Mucosa of descending colon (tissue), 3 donors: ENCODE data around the gene TOP1. TPM values are rescaled to one million over a fixed set of nuclear protein-coding genes. Genes with fewer than 3 reads are reported as not detected.
A peak's percentile ranks its signal among the peaks of the same experiment; 100 is the strongest.

Source experiments
- ATAC-seq: fragments of 200-7000 bp; cut with Tn5 transposase; one replicate; pipeline ENCODE4 v1.9.1; 2020; ENCODE audit warnings: mild to moderate bottlenecking, moderate library complexity
- DNase-seq, 3 donors: peaks; one replicate each; pipeline ENCODE4 v3.0.0-alpha.2; 2020
- H3K36me3 ChIP-seq: fragments of 200-600 bp; one replicate; pipeline ENCODE4 v1.8.0; 2021; ENCODE audit warnings: low read depth, mild to moderate bottlenecking
- H3K4me1 ChIP-seq: fragments of 200-600 bp; one replicate; pipeline ENCODE4 v1.8.0; 2021; ENCODE audit warnings: low read depth, mild to moderate bottlenecking
- H3K4me3 ChIP-seq: fragments of 200-600 bp; one replicate; pipeline ENCODE4 v1.8.0; 2021; ENCODE audit warnings: mild to moderate bottlenecking
- H3K9me3 ChIP-seq: fragments of 200-600 bp; one replicate; pipeline ENCODE4 v1.8.0; 2021; ENCODE audit warnings: mild to moderate bottlenecking
- intact Hi-C, 2 donors: fragments of 100-400 bp; cut with DNase I in 1 of 2; cut with micrococcal nuclease in 1 of 2; formaldehyde crosslinking; loops; one replicate each; pipeline versions ENCODE4 v1.11.0 to v1.11.1; 2022; cut with DNase I, micrococcal nuclease
- total RNA-seq, 3 donors: library from RNA; stranded (reverse); fragmentation: NEBNext Ultra II Directional in 2 of 3; extraction: Animal tissue kit (Norgen Biotek cat#: 25700) in 2 of 3; gene quantifications; one replicate each; pipeline versions ENCODE4 v1.2.1 to v1.2.4, GENCODE V29; 2021 to 2023
- TF ChIP-seq, protein P1 (sequence below): fragments of 200-600 bp; IDR thresholded peaks from one replicate; pipeline ENCODE4 v1.8.0; 2022; ENCODE audit warnings: antibody characterized with exemption, mild to moderate bottlenecking
- donor health status: DM: no; HTN: no; CAD: no; lungs with moderate emphysema.
- donor health status: DM: no; HTN: no; CAD: no.
- donor health status: DM: no; HTN: yes; CAD: no.

Gene TOP1
- total RNA-seq, 3 donors from 2014 or later, result 51.8 to 60.0 (median 57.7) TPM

DNA sequence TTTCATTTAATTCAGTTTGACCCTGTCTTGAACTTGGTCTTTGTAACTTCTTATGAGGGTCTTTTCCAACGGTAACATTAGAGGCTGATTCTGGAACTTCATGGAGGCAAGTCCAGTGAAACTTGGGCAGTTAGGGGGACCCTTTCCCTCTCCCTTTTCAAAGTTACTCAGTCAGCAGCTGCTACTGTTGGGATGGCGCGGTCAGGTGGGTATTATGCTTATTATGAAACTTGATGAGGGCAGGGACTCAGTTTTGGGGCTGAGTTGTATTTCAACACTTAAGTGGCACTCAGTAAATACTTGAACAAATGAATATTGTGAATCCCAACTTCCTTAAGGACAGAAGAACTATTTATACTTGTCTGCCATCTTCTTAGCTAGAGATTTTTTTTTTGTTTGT is 20.8 kb downstream of the TOP1 start:
- H3K4me3 ChIP-seq, result no peak overlapping the region

DNA sequence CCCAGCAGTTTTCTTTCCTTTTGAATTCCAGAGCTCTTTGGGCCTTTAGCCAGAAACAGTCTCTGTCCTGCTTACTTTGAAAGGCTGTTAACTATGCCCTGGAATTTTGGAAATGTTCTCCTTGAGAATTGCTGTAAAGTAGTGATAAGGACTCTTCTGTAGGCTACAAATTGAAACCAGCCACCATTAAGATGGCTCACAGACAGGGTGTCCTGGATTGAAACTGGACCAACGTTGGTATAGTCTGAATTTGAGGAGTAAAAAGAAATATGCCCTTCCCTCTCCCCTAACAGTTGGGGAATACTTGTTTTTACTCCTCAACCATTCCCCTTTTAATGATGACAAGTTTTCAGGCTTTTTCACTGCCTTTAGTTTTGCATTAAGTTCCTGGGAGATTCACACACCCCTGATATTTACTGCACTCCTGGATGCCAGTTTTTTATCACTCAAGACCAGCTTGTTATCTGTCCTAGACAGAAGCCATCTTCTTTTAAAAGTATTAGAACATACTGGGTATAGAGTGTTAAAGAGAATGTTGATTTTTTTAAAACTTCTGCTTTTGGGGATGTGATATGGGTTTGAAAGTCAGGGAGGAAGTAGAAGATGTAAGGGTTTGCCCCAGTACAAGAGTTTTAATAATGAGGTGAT is 21.9 kb downstream of the TOP1 start:
- intact Hi-C loops, result no loop called here
- Histone ChIP-seq H3K9me3 (no peaks in the 10 kb centered on the region), H3K36me3 (no peaks in the 10 kb centered on the region), H3K4me1 (peaks cover 73% of the 10 kb centered on the region), H3K4me3 (no peak overlapping the region)
- DNase-seq (no peak), ATAC-seq (no peak)
- TF ChIP-seq, protein P1, sequence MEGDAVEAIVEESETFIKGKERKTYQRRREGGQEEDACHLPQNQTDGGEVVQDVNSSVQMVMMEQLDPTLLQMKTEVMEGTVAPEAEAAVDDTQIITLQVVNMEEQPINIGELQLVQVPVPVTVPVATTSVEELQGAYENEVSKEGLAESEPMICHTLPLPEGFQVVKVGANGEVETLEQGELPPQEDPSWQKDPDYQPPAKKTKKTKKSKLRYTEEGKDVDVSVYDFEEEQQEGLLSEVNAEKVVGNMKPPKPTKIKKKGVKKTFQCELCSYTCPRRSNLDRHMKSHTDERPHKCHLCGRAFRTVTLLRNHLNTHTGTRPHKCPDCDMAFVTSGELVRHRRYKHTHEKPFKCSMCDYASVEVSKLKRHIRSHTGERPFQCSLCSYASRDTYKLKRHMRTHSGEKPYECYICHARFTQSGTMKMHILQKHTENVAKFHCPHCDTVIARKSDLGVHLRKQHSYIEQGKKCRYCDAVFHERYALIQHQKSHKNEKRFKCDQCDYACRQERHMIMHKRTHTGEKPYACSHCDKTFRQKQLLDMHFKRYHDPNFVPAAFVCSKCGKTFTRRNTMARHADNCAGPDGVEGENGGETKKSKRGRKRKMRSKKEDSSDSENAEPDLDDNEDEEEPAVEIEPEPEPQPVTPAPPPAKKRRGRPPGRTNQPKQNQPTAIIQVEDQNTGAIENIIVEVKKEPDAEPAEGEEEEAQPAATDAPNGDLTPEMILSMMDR, result no peak

More for the DNA sequence above, 20.8 kb downstream of the TOP1 start:
- no peak for DNase-seq
- ATAC-seq, result no peak
- TF ChIP-seq, protein P1, result no peak
- intact Hi-C loops, result no loop called here
- Histone ChIP-seq H3K4me1 (peaks cover 70% of the 10 kb centered on the region), H3K9me3 (no peaks in the 10 kb centered on the region), H3K36me3 (no peaks in the 10 kb centered on the region)

DNA sequence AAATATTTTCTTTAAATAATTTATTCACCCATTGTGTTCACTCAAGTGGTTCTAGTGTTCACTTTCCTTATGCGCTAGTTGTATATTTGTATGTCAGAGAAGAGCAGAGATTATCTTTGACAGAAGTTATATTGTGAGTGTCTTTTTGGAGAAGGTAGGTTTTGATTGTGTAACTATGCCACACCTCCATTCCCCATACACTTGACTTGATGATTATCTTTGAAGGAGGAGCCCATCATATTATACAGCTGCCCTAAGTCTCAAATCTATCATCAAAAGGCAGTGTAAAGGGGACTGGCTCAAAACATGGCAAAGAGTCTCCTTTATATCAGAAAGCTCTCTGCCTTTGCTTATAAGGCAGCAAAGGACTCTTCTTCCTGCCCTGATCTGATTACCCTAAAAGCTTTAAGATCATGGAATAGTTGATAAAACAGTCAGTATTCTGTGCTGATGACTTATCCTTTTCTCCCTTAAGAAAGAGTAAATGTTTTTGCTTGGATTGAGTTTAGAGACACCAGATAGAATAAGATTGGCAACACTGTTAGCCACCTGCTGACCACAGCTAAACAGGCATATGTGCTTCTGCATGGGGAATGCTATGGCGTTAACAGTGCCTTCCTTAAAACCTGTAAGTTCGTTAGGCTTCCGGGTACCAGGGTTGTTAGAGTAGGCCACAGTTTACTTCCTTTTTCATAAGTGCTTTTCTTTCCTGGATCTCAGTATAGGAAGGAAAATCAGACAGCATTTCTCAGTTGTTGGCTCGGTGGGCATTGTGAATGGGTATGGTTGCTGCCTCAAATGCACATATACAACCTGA is 22.6 kb downstream of the TOP1 start:
- intact Hi-C loops, result no loop called here
- Histone ChIP-seq H3K4me3 (no peak overlapping the region), H3K36me3 (no peaks in the 10 kb centered on the region), H3K9me3 (no peaks in the 10 kb centered on the region), H3K4me1 (peaks cover 80% of the 10 kb centered on the region)
- TF ChIP-seq, protein P1, result no peak
- DNase-seq (peak in 1 of 3 donors; percentile 46), ATAC-seq (peak; percentile 65)

DNA sequence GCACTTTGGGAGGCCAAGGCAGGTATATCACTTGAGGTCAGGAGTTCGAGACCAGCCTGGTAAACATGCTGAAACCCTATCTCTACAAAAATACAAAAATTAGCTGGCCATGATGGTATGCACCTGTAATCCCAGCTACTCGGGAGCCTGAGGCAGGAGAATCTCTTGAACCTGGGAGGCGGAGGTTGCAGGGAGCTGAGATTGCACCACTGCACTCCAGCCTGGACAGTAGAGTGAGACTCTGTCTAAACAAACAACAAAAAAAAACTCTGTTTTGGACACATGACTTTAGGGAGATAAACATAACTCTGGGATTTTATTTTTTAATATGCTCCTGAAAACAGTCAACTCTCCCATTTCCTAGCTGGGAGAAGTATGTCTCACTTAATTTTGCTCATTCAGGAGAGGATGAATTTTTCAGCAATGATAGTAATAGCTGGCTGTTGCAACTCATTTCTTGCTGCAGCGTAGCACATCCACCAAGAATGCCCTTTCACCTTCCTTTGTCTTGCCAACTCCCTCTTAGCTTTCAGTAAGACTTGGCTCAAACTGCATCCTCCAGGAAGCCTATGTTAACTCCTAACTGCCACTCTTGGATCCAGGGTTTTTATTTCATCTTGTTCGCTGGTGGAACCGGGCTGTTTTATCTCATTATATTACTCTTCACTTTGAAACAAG is 24.3 kb downstream of the TOP1 start:
- TF ChIP-seq, protein P1, result no peak
- ATAC-seq (peak; percentile 67), DNase-seq (peak in 1 of 3 donors; percentile 59)
- H3K4me3 ChIP-seq, result no peak overlapping the region
- intact Hi-C loops, result no loop called here
- H3K36me3 ChIP-seq, result no peaks in the 10 kb centered on the region
- no peaks in the 10 kb centered on the region for H3K9me3 ChIP-seq
- peaks cover 81% of the 10 kb centered on the region for H3K4me1 ChIP-seq

DNA sequence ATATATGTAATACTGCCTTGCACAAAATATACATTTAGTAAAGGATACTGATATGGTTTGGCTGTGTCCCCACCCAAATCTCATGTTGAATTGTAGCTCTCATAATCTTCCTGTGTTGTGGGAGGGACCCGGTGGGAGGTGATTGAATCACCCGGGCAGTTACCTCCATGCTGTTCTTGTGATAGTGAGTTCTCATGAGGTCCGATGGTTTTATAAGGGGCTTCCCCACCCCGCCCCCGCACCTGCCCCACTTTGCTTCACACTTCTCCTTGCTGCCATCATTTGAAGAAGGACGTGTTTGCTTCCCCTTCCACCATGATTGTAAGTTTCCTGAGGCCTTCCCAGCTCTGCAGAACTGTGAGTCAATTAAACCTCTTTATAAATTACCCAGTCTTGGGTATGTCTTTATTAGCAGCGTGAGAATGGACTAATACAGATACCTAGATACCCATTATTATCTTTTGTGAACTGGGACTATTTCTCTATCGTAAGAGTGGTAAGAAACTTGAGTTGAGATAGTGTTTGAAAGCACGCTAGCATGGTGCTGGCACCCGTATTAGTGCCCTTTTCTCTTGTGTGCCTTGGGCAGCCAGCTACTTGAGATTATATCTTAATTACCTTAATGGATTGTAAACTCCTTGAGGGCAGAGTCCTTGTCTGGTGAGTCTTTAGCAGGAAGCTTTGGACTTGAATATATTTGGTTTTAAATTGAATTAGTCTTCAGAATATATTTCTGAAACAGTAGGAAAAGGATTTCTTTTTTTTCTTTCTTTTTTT is 25.6 kb downstream of the TOP1 start:
- intact Hi-C loops, result no loop called here

More for the DNA sequence above, 25.6 kb downstream of the TOP1 start:
- TF ChIP-seq, protein P1, result no peak
- peak; percentile 33 for ATAC-seq
- Histone ChIP-seq H3K4me3 (no peak overlapping the region), H3K4me1 (peaks cover 73% of the 10 kb centered on the region), H3K9me3 (no peaks in the 10 kb centered on the region), H3K36me3 (no peaks in the 10 kb centered on the region)
- DNase-seq, result no peak
